ENCODE results near the gene TRIAP1. TPM values are rescaled to one million over a fixed set of nuclear protein-coding genes. Genes with fewer than 3 reads are reported as not detected.
"Not testable (repeated sequence)": the region's sequence is repeated elsewhere in the genome, so short reads cannot be mapped to it uniquely, and the experiment has no call there.

TRIAP1 gene
- total RNA-seq, 3 donors from 2014 or later: 10.2 to 21.3 (median 13.0) TPM

- Histone ChIP-seq H3K9me3 (no peaks in the 10 kb centered on the region), H3K27me3 (no peaks in the 10 kb centered on the region), H3K27ac (no peak overlapping the region), H3K4me1 (no peaks in the 10 kb centered on the region), H3K4me3 (no peak overlapping the region), H3K36me3 (peaks cover 3% of the 10 kb centered on the region)
- intact Hi-C loops (cut with DNase I; ENCODE audit: low total_unique reads): no loop called here
- no peak for DNase-seq (ENCODE audit: low spot score in 2 of 2)
- TF ChIP-seq POLR2A (IDR thresholded peaks at IDR 0.05): no peak
- TF ChIP-seq POLR2AphosphoS5 (IDR thresholded peaks at IDR 0.05): no peak
- TF ChIP-seq CTCF (IDR thresholded peaks at IDR 0.05): peak in 2 of 3 donors; percentile 34 to 41
These were observed 7.8 kb upstream of the TRIAP1 start for GRCh38 chr12:120453977-120454376.

- Histone ChIP-seq H3K27me3 (no peaks in the 10 kb centered on the region), H3K36me3 (peaks cover 3% of the 10 kb centered on the region), H3K4me3 (no peak overlapping the region), H3K4me1 (no peaks in the 10 kb centered on the region), H3K27ac (no peak overlapping the region), H3K9me3 (no peaks in the 10 kb centered on the region)
- DNase-seq (ENCODE audit: low spot score in 2 of 2): no peak
- no peak for TF ChIP-seq CTCF (IDR thresholded peaks at IDR 0.05)
- TF ChIP-seq POLR2A (IDR thresholded peaks at IDR 0.05): no peak
- TF ChIP-seq POLR2AphosphoS5 (IDR thresholded peaks at IDR 0.05): no peak
- intact Hi-C loops (cut with DNase I; ENCODE audit: low total_unique reads): no loop called here
These were observed 7.0 kb upstream of the TRIAP1 start for GRCh38 chr12:120453060-120453750.

GRCh38 chr12:120452524-120452923 lies 6.3 kb upstream of the TRIAP1 start:
- H3K4me1 ChIP-seq; H3K4me3 ChIP-seq; H3K27me3 ChIP-seq; H3K36me3 ChIP-seq; intact Hi-C loops (cut with DNase I; ENCODE audit: low total_unique reads); H3K9me3 ChIP-seq; H3K27ac ChIP-seq; DNase-seq (ENCODE audit: low spot score in 2 of 2): not testable (repeated sequence)

- peaks cover 0 to 15% of the 10 kb centered on the region in 2 donors for H3K4me1 ChIP-seq
- H3K27me3 ChIP-seq: no peaks in the 10 kb centered on the region
- no peaks in the 10 kb centered on the region for H3K9me3 ChIP-seq
- no peak for DNase-seq (ENCODE audit: low spot score in 2 of 2)
- H3K36me3 ChIP-seq: no peaks in the 10 kb centered on the region
- no peak overlapping the region for H3K27ac ChIP-seq
- intact Hi-C loops (cut with DNase I; ENCODE audit: low total_unique reads): loop anchor here (5.0 kb wide), 1 partner anchor 1474 kb away; no protein-coding TSS in a partner anchor
- H3K4me3 ChIP-seq: no peak overlapping the region
- TF ChIP-seq POLR2A (IDR thresholded peaks at IDR 0.05) (no peak), CTCF (IDR thresholded peaks at IDR 0.05) (no peak), POLR2AphosphoS5 (IDR thresholded peaks at IDR 0.05) (no peak)
These were observed 1.8 kb upstream of the TRIAP1 start for GRCh38 chr12:120447992-120448391.

GRCh38 chr12:120446844-120447178 lies 627 bp upstream of the TRIAP1 start:
- not testable (repeated sequence) for H3K27me3 ChIP-seq; H3K36me3 ChIP-seq; DNase-seq (ENCODE audit: low spot score in 2 of 2); H3K9me3 ChIP-seq
- peak overlapping the region; percentile 90 to 99 (median 97) for H3K4me3 ChIP-seq
- peak overlapping the region; percentile 93 to 97 for H3K27ac ChIP-seq
- intact Hi-C loops (cut with DNase I; ENCODE audit: low total_unique reads): loop anchor here (5.0 kb wide), 1 partner anchor 1475 kb away; no protein-coding TSS in a partner anchor
- peaks cover 0 to 15% of the 10 kb centered on the region in 2 donors for H3K4me1 ChIP-seq

- Histone ChIP-seq H3K4me3 (no peak overlapping the region), H3K4me1 (peaks cover 0 to 15% of the 10 kb centered on the region in 2 donors), H3K36me3 (no peaks in the 10 kb centered on the region), H3K9me3 (no peaks in the 10 kb centered on the region), H3K27ac (no peak overlapping the region), H3K27me3 (no peaks in the 10 kb centered on the region)
- no peak for TF ChIP-seq POLR2A (IDR thresholded peaks at IDR 0.05)
- TF ChIP-seq CTCF (IDR thresholded peaks at IDR 0.05): no peak
- TF ChIP-seq POLR2AphosphoS5 (IDR thresholded peaks at IDR 0.05): no peak
- no peak for DNase-seq (ENCODE audit: low spot score in 2 of 2)
- intact Hi-C loops (cut with DNase I; ENCODE audit: low total_unique reads): loop anchor here (5.0 kb wide), 1 partner anchor 1478 kb away; no protein-coding TSS in a partner anchor
These were observed 1.5 kb downstream of the TRIAP1 start for GRCh38 chr12:120444676-120445075.
